Activated CD8-positive, alpha-beta memory T cell treated with anti-CD3 and anti-CD28 coated beads, Interleukin-2, amount 50 U/mL, for 1 hour (primary cell): ENCODE measurements around the gene RAB1A.

Experiments used
- DNase-seq: peaks from one replicate; pipeline ENCODE4 v3.0.0-alpha.2; 2020; ENCODE audit errors: extremely low read depth

The RAB1A gene

DNA sequence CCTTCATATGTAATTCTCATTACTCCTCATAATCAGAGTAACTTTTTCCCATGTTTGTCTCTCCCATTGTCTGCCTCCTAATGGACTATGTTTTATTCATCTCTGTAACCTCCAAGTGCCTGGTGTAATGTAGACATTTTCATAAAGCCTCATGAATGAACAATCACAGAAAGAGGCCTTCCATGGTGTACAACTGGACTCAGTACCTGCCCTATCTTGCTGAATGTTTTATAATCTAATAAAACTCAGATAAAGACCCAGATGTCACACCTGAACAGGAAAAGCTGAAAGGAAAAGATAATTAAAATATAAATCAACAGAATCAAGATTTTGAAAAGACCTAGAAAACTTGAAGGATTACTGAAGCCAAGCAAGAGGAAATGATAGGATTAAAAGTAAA, 36.7 kb downstream of the RAB1A start:
- no peak for DNase-seq

GRCh38 chr2:65092791-65093190, 37.1 kb downstream of the RAB1A start:
- no peak for DNase-seq

DNA sequence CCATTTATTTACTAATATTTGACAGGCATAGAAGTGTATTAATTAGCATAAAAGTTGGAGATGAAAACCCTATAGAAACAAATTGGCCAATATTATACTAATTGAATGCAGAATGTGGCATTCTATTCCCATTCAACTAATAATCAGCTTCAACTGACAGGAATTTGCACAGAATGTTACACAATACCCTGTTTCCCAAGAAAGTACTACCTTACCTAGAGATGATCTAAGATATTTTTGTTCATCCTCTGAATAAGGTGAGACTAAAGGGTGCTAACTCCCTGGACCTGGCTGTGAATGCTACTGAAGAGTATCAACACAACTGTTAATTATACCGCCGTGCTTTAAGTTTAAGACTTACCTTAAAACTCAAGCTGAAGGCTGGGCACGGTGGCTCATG, 44.8 kb downstream of the RAB1A start:
- DNase-seq, result no peak

- no peak for DNase-seq
Measured at GRCh38 chr2:65081232-65081685, 48.6 kb downstream of the RAB1A start.

DNA sequence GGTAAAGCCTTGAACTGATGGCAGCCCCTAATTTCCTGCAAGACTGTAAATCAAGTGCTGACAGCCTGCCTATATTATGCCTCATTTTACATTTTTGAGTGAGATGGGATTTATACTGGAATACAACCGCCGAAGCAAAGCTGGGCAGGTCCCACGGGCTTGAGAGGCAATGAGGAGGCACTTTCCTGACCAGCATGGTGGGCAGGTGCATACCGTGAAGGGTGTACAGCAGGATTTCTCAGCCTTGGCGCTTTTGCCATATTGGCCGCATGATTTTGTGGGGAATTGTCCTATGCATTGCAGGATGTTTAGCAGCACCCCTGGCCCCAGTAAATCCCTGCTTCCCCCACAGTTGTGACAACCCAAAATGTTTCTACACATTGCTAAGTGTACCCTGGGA, 50.9 kb downstream of the RAB1A start:
- DNase-seq, result no peak

DNA sequence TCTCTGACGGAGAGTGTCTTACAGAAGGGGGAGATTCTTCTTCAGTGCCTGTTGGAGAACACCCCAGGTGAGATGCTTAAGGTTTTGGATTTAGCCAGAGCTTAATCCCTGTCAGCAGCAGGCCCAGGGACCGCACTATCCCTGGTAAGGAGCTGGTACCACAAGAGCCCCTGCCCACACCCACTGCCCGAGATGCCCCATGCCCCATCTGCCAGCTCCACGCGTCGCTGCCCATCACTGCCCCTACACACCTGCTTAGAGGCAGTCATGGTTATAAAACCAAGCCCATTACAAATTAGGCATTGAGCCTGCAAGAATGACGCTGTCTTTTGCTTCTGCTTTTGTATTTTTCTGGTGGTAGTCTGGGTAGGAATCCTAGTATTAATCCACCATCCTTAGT, 52.0 kb downstream of the RAB1A start:
- DNase-seq, result no peak

DNA sequence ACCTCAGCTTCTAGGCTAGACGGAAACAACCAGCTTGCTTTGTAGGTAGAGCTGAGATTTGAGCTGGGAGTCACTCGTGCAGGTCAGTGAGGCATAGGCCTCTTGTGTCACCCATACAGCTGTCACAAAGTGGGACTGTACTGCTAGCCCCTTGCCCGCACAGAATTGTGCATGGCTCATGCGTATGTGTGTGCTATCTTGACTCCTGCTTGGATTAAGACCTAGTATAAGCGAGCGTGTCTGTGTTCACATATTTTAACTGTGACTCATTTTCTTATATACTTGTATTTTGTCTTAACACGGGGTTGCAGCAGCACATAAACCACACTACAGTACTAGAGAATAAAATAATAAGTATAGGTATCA, 53.6 kb downstream of the RAB1A start:
- no peak for DNase-seq

GRCh38 chr2:65075605-65076344, 54.1 kb downstream of the RAB1A start:
- no peak for DNase-seq

DNA sequence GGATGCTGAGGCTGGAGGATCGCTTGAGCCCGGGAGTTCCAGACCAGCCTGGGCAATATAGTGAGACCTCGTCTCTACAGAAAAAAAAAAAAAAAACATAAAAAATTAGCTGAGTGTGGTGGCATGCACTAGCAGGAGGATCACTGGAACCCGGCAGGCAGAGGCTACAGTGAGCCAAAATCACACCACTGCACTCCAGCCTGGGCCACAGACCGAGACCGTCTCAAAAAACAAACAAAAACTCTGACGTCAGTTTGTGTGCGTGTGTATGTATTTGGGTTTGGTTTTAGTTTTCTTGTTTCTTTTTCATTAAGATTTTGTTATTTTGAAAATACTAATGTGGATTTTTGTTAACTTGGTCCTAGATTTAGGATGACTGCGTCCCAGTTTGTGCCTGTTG, 54.7 kb downstream of the RAB1A start:
- DNase-seq, result no peak

GRCh38 chr2:65073879-65074565, 55.9 kb downstream of the RAB1A start:
- no peak for DNase-seq

DNA sequence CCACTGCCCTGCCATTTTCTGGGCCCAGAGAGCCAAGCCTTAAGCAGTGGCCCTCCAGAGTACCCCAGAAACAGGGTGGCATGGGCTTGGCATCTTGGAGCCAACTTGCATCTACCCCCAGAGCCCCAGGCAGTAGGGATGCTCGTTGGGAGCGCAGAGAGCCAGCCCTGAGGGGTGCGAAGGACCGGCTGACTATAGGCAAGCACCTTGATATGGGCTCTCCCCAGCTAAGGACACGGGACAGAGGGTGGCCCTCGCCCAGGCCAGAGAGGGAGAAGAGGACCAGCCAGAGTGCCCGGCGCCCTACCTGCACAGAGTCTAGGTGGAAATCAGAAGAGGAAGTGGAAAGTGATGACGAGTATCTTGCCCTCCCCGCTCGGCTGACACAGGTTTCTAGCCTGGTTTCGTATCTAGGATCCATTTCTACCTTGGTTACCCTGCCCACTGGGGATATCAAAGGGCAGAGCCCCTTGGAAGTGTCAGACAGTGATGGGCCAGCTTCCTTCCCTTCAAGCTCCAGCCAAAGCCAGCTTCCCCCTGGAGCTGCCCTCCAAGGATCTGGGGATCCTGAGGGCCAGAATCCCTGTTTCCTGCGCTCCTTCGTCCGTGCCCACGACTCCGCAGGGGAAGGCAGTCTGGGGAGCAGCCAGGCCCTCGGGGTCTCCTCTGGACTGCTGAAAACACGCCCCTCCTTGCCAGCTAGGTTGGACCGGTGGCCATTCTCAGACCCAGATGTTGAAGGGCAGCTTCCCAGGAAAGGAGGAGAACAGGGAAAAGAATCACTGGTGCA, 57.5 kb downstream of the RAB1A start:
- DNase-seq, result no peak

GRCh38 chr2:65071499-65072180, 58.3 kb downstream of the RAB1A start:
- no peak for DNase-seq

- DNase-seq, result no peak
Measured at GRCh38 chr2:65070856-65071255, 59.0 kb downstream of the RAB1A start.

GRCh38 chr2:65070172-65070830, 59.6 kb downstream of the RAB1A start:
- no peak for DNase-seq

- DNase-seq, result no peak
Measured at GRCh38 chr2:65069439-65069824, 60.5 kb downstream of the RAB1A start.

DNA sequence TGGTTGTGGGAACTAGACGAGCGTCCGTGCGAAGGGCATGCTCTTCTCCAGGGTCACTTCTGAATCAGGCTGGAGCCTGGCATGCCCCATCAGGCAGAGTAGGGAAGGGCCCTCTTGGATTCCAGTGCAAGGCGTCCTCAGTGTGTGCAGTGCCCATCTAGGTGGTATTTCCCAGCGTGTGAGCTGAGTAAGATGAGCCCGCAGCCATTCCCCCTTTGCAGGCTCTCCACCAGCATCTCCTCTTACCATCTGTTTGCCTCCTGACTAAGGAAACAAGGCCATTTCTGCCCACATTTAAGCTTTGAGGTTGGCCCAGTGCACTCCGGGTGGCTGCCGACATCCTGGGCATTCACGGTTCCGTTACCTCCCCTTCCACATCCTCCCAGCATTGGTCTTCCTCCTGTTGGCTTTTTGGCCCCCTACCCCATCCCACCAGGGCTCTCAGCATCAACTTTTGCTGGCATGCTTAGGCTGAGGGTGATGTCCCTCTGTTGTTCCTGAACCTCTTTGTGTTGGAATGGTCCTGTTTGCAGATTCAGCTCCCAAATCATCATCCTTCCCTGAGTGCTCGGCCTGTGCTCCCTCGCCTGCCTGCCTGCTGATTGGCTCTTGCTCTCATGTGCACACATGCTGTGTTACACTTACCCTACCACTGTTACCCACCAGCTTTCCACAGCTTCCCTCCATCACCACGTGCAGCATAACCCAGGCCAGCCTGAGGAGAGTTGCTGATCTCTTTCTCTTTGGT, 61.9 kb downstream of the RAB1A start:
- DNase-seq, result no peak

DNA sequence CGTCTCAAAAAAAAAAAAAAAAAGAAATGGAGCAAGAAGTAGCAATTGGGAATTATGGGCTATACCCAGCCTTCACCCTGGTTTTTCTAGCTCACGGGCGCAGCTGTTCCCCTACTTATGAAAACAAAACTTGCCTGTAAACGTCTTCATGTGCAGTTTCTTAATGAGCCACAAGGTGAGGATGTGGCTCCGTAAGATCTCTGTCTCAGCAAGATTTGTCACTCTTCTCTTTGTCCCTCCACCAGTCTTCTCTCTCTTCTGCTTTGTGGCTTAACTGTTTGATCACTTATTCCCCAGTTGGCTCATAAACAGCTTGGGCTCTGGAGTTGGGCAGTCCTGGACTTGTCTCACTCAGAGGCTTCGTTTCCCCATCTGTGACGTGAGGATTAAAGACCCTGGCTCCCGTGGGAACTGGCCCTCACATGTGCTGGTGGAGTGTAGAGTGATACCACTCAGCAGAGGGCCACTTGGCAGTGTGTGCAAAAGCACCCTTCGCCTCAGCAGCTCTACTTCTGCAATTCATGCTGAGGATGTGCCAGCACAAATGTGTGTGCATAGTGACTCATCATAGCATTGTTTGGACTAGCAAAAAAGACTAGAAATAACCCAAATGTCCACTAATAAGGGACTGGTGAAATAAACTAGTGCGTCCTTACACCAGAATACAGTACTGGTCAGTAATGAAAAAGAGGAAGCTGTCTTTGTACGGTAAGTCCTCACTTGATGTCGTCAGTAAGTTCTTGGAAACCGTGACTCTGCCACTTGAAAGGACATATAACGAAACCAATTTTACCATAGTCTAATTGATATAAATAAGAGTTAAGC, 65.0 kb downstream of the RAB1A start:
- DNase-seq, result no peak

DNA sequence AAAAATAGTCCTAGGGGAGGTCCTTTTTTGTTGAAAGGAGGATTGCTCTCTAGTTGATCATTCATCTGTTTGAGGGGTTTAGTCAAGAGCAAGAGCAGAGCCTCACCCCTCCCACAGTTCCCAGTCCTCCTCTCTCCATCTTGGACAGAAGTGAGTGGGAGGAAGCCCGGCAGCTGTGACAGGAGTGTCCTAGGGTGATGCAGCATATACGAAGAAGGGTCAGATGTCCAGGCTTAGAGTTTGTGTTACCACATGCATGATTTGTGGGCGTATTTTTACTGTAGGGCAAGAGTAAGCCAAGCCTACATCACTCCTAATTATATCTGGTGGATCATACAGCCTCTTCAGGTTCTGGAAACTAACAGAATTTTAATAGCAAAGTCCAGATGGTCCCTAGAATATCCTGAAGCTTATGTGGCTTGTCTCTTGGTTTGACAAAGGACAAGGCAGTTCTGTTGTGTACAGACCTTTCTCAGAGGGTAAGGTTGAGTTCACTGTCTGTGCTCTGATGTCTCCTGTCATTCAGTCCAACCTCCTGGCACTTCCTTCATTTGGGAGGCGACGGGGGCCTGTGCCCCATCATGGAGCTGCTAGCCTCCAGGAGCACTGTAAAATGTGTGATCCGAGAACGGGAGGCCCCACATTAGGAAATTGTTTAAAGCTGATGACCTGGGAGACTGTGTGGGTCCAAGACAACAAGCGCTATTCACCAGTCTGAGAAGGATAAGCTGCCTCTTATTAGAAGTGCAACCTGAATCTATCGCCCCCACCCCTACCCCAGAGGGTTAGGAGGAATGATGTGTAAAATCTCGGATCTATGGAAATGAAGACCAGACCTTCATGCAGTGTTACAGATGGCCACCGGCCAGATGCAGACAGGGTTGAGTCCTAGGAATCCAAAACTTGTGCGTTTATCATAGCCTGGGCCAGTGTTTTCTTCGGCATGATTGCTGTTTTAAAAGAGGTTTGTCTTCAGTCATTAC, 66.8 kb downstream of the RAB1A start:
- no peak for DNase-seq

GRCh38 chr2:65061910-65062339, 68.0 kb downstream of the RAB1A start:
- no peak for DNase-seq
